Tibial nerve (tissue), 4 donors: ENCODE measurements around the gene TMEM63B. TPM values are rescaled to one million over a fixed set of nuclear protein-coding genes. Genes with fewer than 3 reads are reported as not detected.
A peak's percentile ranks its signal among the peaks of the same experiment; 100 is the strongest.

Experiments
- DNase-seq, 2 donors: peaks; one replicate each; pipeline ENCODE4 v3.0.0-alpha.2; 2019; ENCODE audit warnings: low spot score in 2 of 2
- H3K27ac ChIP-seq, 4 donors: fragments of 200-600 bp; sonication (generic) in 3 of 4; one replicate each; pipeline ENCODE4 v1.5.1; 2017 to 2019; ENCODE audit warnings: mild to moderate bottlenecking in 1 of 4
- H3K27me3 ChIP-seq, 2 donors: fragments of 200-600 bp; sonication (generic) in 1 of 2; one replicate each; pipeline versions ENCODE4 v1.5.1 to v1.6.0; 2017 to 2019
- H3K36me3 ChIP-seq, 3 donors: fragments of 200-600 bp; sonication (generic); one replicate each; pipeline ENCODE4 v1.5.1; 2018 to 2019
- H3K4me1 ChIP-seq, 4 donors: fragments of 200-600 bp; sonication (generic) in 3 of 4; one replicate each; pipeline ENCODE4 v1.5.1; 2017 to 2019
- H3K4me3 ChIP-seq, 4 donors: fragments of 200-600 bp; sonication (generic) in 3 of 4; one replicate each; pipeline ENCODE4 v1.5.1; 2017 to 2019; ENCODE audit warnings: mild to moderate bottlenecking in 1 of 4, moderate library complexity in 1 of 4
- H3K9me3 ChIP-seq, 4 donors: fragments of 200-600 bp; sonication (generic) in 3 of 4; one replicate each; pipeline ENCODE4 v1.5.1; 2017 to 2019
- EP300 ChIP-seq, 2 donors: sonication (generic); formaldehyde crosslinking; IDR thresholded peaks; one replicate each; pipeline ENCODE4 v1.6.1; 2017; ENCODE audit warnings: antibody characterized with exemption in 2 of 2, mild to moderate bottlenecking in 1 of 2
- POLR2A ChIP-seq, 2 donors: fragments of 450-650 bp; IDR thresholded peaks; one replicate each; pipeline ENCODE4 v1.6.1; 2017; ENCODE audit warnings: antibody characterized with exemption in 2 of 2, mild to moderate bottlenecking in 2 of 2, moderate library complexity in 2 of 2
- WGBS, 2 donors: methylation state at CpG; one replicate each; pipeline ENCODE4 v1.1.5; 2018; 5-methylcytosine and 5-hydroxymethylcytosine counted together
- total RNA-seq, 4 donors: library from RNA; depleted of rRNA; stranded (reverse); fragments of >200 nt; gene quantifications; one replicate each; pipeline ENCODE4 v1.1.0, GENCODE V29; 2016
- TF ChIP-seq, protein P1 (sequence below), 5 experiments: fragments of 200-600 bp in 3 of 5; fragments of 450-650 bp in 2 of 5; sonication (generic) in 3 of 5; IDR thresholded peaks; one replicate each; pipeline ENCODE4 v1.5.1; 2016 to 2019; ENCODE audit warnings: antibody characterized with exemption in 5 of 5, mild to moderate bottlenecking in 3 of 5, moderate library complexity in 2 of 5

TMEM63B gene
- total RNA-seq, 4 donors from 2014 or later, result 18.6 to 34.5 (median 27.6) TPM

DNA sequence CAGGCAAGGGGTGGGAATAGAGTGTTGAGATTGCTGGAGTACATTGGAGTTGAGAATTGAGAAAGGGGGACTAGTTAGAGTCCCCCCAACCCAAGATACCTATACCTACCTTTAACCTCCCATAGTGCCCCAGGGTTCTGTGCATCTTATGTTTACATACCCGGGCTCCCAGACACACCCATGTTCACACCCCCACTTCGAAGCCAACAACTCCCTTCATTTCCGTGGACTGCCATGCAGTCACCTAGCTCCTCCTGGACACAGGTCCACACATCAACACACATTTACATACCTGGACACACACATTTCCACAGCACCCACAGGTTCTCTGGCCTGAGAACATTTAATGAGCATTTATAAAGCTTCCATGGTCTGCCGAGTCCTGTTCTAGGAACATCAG, 5.1 kb downstream of the TMEM63B start:
- H3K9me3 ChIP-seq, result no peaks in the 10 kb centered on the region
- DNase-seq, result no peak
- H3K4me1 ChIP-seq, result peaks cover 5 to 33% (median 16%) of the 10 kb centered on the region in 4 donors
- TF ChIP-seq, protein P1, sequence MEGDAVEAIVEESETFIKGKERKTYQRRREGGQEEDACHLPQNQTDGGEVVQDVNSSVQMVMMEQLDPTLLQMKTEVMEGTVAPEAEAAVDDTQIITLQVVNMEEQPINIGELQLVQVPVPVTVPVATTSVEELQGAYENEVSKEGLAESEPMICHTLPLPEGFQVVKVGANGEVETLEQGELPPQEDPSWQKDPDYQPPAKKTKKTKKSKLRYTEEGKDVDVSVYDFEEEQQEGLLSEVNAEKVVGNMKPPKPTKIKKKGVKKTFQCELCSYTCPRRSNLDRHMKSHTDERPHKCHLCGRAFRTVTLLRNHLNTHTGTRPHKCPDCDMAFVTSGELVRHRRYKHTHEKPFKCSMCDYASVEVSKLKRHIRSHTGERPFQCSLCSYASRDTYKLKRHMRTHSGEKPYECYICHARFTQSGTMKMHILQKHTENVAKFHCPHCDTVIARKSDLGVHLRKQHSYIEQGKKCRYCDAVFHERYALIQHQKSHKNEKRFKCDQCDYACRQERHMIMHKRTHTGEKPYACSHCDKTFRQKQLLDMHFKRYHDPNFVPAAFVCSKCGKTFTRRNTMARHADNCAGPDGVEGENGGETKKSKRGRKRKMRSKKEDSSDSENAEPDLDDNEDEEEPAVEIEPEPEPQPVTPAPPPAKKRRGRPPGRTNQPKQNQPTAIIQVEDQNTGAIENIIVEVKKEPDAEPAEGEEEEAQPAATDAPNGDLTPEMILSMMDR (IDR thresholded peaks at IDR 0.05), result no peak
- TF ChIP-seq POLR2A (IDR thresholded peaks at IDR 0.05), result no peak
- TF ChIP-seq EP300 (IDR thresholded peaks at IDR 0.05), result no peak
- H3K27me3 ChIP-seq, result no peaks in the 10 kb centered on the region
- H3K4me3 ChIP-seq, result no peak overlapping the region
- peaks cover 0 to 30% (median 0%) of the 10 kb centered on the region in 3 donors for H3K36me3 ChIP-seq
- H3K27ac ChIP-seq, result peak overlapping the region in 3 of 4 donors; percentile 35 to 76 (median 44)
- WGBS, 2 donors, result 76 to 82% methylated on average over 4 of the region's 4 CpGs

DNA sequence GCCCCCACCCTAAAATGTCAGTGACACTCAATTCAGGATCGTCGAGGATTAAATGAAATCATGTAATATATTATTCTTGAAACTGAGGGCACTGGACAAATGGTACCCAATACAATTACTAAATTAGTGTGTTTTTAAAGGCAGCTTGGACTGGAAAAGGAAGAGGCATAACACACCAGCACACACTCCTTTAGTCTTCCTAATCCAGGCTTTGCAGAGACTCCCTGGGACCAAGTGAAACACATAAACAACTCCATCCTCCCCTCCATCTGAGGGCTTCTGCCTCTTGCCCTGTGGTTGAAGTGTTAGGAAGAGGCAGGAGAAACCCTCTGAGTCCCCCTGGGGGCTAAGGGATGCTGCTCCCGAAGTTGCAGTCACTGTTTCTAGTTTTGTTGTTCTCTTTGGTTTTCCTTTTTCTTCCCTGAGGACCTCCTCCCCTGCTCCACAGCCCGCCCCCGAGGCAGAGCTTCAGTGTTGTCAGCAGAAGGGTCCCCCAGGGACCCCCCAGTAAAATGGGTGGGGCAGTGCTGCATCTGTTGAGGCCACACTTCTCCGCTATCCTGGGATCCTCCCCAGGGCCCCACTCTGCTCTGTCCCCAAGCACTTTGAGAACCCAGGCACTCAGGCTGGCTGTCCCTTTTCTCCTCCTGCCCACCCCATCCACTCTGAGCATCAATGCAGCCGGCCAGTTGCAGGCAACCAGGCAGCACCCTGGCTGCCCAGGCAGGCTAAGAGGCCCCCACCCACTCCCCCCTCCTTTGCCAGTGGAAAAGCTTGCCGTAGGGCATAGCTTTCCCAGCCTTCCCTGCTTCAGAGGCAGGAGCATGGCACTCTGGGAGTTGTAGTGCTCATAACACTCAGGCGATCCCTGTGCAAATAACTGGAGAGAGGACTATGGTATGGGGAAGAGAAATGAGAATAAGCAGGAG, 5.9 kb downstream of the TMEM63B start:
- peak in 1 of 2 donors; percentile 16 for DNase-seq
- H3K4me3 ChIP-seq, result peak overlapping the region in 2 of 4 donors; percentile 2 to 33

DNA sequence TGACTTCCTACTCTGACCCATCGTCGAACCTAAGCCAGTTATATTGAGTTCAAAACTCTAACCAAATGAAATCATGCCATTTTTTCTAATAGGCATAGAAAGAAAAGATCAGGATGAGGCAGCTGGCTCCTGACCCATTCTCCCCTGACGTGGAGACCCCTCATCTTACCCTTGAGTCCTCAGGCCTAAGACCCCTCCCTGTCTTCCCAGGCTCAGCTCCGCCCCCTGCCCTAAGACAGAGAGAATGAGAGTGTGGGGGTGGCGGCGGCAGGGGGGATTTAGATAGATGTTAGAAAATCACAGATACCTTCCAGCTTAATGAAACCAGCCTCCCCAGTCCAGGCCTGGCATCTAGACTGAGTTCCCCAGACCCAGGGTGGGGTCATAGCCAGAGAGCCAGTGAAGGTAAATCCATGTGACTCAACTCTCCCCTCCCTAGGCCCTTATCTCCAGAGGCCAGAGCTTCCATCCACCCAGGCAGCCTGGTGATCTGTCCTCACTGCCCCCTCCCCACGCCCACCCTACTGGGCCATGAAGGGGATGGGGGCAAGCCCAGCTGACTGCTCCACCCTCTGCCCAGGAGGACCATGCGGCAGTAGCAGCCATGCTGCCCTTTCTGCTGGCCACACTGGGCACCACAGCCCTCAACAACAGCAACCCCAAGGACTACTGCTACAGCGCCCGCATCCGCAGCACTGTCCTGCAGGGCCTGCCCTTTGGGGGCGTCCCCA, 6.8 kb downstream of the TMEM63B start:
- peak overlapping the region in 1 of 4 donors; percentile 76 for H3K27ac ChIP-seq
- H3K4me1 ChIP-seq, result peaks cover 0 to 22% (median 7%) of the 10 kb centered on the region in 4 donors
- no peak overlapping the region for H3K4me3 ChIP-seq
- no peaks in the 10 kb centered on the region for H3K27me3 ChIP-seq
- H3K36me3 ChIP-seq, result peaks cover 0 to 47% (median 0%) of the 10 kb centered on the region in 3 donors
- TF ChIP-seq POLR2A (IDR thresholded peaks at IDR 0.05) (no peak), EP300 (IDR thresholded peaks at IDR 0.05) (no peak)
- TF ChIP-seq, protein P1 (IDR thresholded peaks at IDR 0.05), result no peak
- no peaks in the 10 kb centered on the region for H3K9me3 ChIP-seq
- no peak for DNase-seq
- 84 to 87% methylated on average over 12 of the region's 12 CpGs for WGBS, 2 donors

More for the DNA sequence above, 5.9 kb downstream of the TMEM63B start:
- Histone ChIP-seq H3K27ac (peak overlapping the region in 3 of 4 donors; percentile 35 to 76 (median 44)), H3K27me3 (no peaks in the 10 kb centered on the region), H3K4me1 (peaks cover 4 to 31% (median 15%) of the 10 kb centered on the region in 4 donors), H3K9me3 (no peaks in the 10 kb centered on the region), H3K36me3 (peaks cover 0 to 38% (median 0%) of the 10 kb centered on the region in 3 donors)
- WGBS, 2 donors, result 18 to 26% methylated on average over 9 of the region's 9 CpGs
- TF ChIP-seq POLR2A (IDR thresholded peaks at IDR 0.05) (no peak), EP300 (IDR thresholded peaks at IDR 0.05) (no peak)
- TF ChIP-seq, protein P1 (IDR thresholded peaks at IDR 0.05), result no peak

DNA sequence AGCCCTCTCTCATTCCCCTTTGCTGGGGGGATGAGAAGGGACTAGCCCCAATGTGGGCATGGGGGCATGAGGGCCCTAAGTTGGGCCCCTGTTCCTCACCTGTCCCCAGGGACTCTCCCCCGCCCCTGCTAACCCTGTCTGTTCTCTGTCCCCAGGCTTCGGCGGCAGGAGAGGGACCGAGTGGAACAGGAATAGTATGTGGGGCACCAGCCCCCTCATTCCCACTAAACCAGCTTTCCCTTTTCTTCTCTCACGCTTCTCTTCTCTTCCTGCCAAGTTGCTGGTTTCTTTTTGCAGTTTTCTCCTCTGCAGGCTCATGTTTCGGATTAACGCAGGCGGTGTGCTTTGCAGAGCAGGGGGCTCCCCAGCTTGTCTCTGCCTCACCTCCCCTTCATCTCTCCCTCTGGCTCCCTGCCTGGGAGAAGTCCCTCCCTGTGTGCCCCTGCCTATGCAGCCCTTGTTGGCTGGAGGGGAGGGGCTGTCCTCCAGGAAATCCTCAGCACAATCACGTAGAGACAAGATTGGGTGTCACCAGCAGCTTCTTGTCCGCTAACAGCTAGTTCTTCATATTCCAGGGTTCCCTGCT, 7.9 kb downstream of the TMEM63B start:
- Histone ChIP-seq H3K4me1 (peaks cover 0 to 22% (median 7%) of the 10 kb centered on the region in 4 donors), H3K36me3 (peaks cover 0 to 58% (median 0%) of the 10 kb centered on the region in 3 donors), H3K9me3 (no peaks in the 10 kb centered on the region), H3K27me3 (no peaks in the 10 kb centered on the region), H3K27ac (no peak overlapping the region), H3K4me3 (no peak overlapping the region)
- no peak for TF ChIP-seq EP300 (IDR thresholded peaks at IDR 0.05)
- TF ChIP-seq, protein P1 (IDR thresholded peaks at IDR 0.05), result no peak
- TF ChIP-seq POLR2A (IDR thresholded peaks at IDR 0.05), result no peak
- DNase-seq, result no peak
- WGBS, 2 donors, result 80 to 81% methylated on average over 10 of the region's 10 CpGs
